ENCODE data around the gene MYO9B.

The MYO9B gene

GRCh38 chr19:17061205-17061604 lies 14.4 kb upstream of the MYO9B start:
- DNase-seq, result no peak

GRCh38 chr19:17061691-17062090 lies 13.9 kb upstream of the MYO9B start:
- DNase-seq, result no peak

- DNase-seq, result no peak
Measured at GRCh38 chr19:17063428-17063827, 12.1 kb upstream of the MYO9B start.

GRCh38 chr19:17069193-17069592 lies 6.4 kb upstream of the MYO9B start:
- DNase-seq, result no peak

- no peak for DNase-seq
Measured at GRCh38 chr19:17070421-17070820, 5.2 kb upstream of the MYO9B start.

- DNase-seq, result no peak
Measured at GRCh38 chr19:17070912-17071311, 4.7 kb upstream of the MYO9B start.

- no peak for DNase-seq
Measured at GRCh38 chr19:17073869-17074633, 1.5 kb upstream of the MYO9B start.

GRCh38 chr19:17074634-17075034 lies 943 bp upstream of the MYO9B start:
- DNase-seq, result no peak

- no peak for DNase-seq
Measured at GRCh38 chr19:17075864-17076542, 426 bp downstream of the MYO9B start.

GRCh38 chr19:17076543-17076991 lies 990 bp downstream of the MYO9B start:
- DNase-seq, result no peak

- DNase-seq, result no peak
Measured at GRCh38 chr19:17077447-17078028, 2.0 kb downstream of the MYO9B start.

GRCh38 chr19:17078036-17078919 lies 2.7 kb downstream of the MYO9B start:
- DNase-seq, result no peak

- DNase-seq, result peak; percentile 50
Measured at GRCh38 chr19:17078920-17079709, 3.5 kb downstream of the MYO9B start.

GRCh38 chr19:17079710-17080439 lies 4.3 kb downstream of the MYO9B start:
- DNase-seq, result peak; percentile 97

GRCh38 chr19:17080440-17080801 lies 4.8 kb downstream of the MYO9B start:
- no peak for DNase-seq

GRCh38 chr19:17081672-17082630 lies 6.4 kb downstream of the MYO9B start:
- DNase-seq, result no peak

GRCh38 chr19:17086120-17086519 lies 10.5 kb downstream of the MYO9B start:
- no peak for DNase-seq

- no peak for DNase-seq
Measured at GRCh38 chr19:17086834-17087233, 11.3 kb downstream of the MYO9B start.

GRCh38 chr19:17088552-17088951 lies 13.0 kb downstream of the MYO9B start:
- no peak for DNase-seq

- no peak for DNase-seq
Measured at GRCh38 chr19:17090583-17090982, 15.0 kb downstream of the MYO9B start.

Data from kidney glomerular epithelial cell (primary cell).